HG03460 (cell line): Measurements from ENCODE around the gene ZFAND3.

ENCODE experiments used
- ATAC-seq: cut with Tn5 transposase; IDR thresholded peaks from one replicate; pipeline ENCODE4 v1.9.1; 2021; ENCODE audit not compliant: unreplicated experiment

ZFAND3 gene

DNA sequence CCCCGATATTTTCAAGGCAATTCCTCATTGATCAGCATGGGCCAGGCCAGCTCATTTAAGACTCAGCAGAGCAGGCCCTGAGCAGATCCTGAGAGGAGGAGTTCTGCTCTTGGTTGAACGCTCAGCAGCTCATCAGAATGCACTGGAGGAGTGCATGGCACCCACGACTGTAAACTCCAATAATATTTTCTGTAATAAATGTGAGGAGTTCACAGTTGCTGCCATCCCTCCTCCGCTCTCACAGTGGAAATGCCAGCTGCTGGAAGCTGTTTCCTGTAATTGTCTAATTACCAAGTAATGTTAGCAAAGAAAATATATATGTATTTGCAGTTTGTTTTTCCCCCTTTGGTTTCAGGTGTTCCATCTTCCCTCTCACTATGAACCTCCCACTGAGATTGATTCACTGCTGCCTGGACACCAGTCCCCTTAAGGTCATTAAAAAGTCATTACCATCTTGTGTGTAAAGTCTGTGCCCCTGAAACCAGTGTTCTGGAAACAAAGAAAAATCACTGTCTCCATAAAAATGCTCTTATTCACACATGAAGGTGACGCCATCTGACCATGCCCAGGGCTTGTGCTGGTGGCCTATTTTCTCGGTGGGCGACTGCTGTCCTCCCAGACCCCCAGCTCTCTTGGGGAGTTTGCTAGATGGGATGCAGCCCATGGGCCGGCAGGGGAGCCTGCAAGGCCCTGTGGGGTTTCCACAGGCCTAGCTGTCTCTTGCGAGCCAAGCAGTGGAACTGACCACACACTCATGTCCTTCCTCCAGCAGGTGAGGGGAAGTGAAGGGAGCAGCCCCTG is 374.2 kb downstream of the ZFAND3 start:
- ATAC-seq = no peak

DNA sequence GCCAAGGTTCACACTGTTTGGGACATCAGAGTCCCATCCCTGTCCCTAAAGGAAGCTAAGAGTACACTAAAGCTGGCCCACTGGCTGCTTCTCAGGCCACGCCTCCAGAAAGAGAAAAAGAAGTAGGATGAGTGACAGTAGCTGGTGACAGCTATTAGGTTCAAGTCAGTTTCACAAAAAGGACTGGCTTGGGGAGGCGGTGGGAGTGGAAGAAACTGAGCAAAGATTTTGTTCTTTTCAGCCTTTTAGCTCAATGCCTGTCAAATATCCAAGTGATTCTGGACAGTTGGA is 374.7 kb downstream of the ZFAND3 start:
- no peak for ATAC-seq

DNA sequence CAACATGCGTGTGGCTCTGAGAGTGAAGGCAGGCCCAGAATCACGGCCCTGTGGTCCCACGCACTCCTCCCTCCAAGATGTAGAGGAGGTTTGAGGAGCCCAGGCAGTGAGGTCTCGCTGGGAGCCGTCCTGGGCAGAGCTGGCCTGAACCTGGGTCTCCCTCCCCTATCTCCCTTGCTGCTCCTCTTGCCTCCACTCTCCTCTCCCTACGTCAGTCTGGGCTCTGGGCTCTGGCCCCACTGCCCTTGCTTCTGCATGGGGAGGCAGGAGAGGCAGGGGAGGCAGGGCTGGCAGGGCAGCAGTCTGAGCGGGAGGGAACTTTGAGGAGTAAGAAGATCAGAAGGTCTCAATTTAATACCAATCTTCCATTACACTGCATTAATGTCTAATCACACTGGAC is 375.1 kb downstream of the ZFAND3 start:
- no peak for ATAC-seq

DNA sequence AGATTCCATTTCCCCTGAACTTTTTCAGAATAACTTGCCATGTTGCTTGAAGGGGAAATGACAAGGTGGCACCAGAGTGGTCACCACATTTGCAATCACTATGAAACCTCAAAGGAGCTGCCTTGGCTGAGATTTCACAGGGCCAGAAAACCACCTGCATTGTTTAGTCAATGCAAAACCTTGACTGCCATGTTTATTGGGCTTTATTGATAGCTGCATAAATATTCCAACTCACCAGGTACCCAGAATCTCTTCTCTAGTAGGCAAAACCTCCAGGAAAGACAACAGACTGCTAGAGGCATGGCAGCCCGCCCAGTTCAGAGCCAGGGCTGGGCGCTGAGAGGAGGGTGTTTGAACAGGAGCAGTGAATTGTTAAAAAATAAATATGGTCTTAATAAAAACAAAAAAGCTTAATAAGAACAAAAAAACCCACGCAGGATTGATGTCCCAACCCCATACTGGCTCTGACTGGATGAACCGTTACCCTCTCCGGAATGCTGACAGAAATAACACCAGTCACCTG is 375.6 kb downstream of the ZFAND3 start:
- ATAC-seq = no peak

DNA sequence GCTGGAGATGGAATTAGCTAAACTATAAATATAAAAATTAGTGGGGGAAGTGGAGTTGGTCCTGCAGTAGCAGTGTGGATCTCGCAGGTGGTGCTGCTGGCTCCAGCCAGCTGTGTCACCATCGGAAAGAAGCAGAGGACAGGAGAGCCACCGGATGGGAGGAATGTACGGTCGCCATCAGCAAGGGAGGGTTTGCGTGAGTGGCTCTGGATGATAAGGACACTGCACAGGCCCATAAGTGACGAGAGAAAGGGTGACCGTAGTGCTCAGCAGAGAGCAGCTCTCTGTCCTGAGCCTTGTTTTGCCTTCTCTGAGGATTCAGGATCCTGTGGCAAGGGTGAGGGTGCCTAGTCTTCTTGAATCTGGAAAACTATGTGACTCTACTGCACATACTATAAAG is 378.7 kb downstream of the ZFAND3 start:
- ATAC-seq = no peak
